HepG2 (cell line): ENCODE results near the gene ZBED3.
"Not testable (repeated sequence)": the region's sequence is repeated elsewhere in the genome, so short reads cannot be mapped to it uniquely, and the experiment has no call there.

Experiments
- EP300 ChIP-seq, 3 experiments: sonication (generic) in 1 of 3; formaldehyde crosslinking in 1 of 3; IDR thresholded peaks; 2 replicates each; pipeline versions ENCODE4 v1.5.1 to v1.6.1; 2011 to 2020; ENCODE audit warnings: low read depth in 2 of 3, low read length in 2 of 3, borderline replicate concordance in 1 of 3, improper control_type of control experiment in 1 of 3, mild to moderate bottlenecking in 1 of 3, missing genetic modification reagents in 1 of 3, moderate library complexity in 1 of 3
- HNRNPL ChIP-seq: fragments of 200-400 bp; formaldehyde crosslinking; IDR thresholded peaks from 2 replicates; pipeline ENCODE4 v1.6.1; 2017; ENCODE audit warnings: mild to moderate bottlenecking, low read depth, low read length
- REPIN1 ChIP-seq: sonication (generic); formaldehyde crosslinking; IDR thresholded peaks from 2 replicates; pipeline ENCODE4 v1.8.0; 2022; ENCODE audit warnings: missing genetic modification reagents, low read depth, mild to moderate bottlenecking, borderline replicate concordance
- ZNF451 ChIP-seq: sonication (generic); formaldehyde crosslinking; IDR thresholded peaks from 2 replicates; pipeline ENCODE4 v1.5.0; 2020; ENCODE audit warnings: mild to moderate bottlenecking, missing genetic modification reagents
- TF ChIP-seq, protein P1 (sequence below): sonication (generic); formaldehyde crosslinking; IDR thresholded peaks from 2 replicates; pipeline ENCODE4 v1.4.0; 2020; ENCODE audit warnings: missing genetic modification reagents, mild to moderate bottlenecking, borderline replicate concordance

DNA sequence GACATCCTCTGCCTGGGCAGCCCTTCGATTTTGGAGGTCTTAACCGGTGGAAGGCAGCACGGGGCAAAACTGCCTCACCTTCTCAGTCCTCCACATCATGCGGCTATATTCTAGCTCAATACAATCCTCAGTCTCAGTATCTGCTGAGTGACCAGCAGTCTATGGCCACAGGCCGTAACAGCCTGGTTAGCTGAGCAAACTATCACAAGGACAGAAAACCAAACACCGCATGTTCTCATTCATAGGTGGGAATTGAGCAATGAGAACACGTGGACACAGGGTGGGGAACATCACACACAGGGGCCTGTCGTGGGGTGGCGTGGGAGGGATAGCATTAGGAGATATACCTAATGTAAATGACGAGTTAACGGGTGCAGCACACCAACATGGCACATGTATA, 6.6 kb downstream of the ZBED3 start:
- TF ChIP-seq, protein P1, sequence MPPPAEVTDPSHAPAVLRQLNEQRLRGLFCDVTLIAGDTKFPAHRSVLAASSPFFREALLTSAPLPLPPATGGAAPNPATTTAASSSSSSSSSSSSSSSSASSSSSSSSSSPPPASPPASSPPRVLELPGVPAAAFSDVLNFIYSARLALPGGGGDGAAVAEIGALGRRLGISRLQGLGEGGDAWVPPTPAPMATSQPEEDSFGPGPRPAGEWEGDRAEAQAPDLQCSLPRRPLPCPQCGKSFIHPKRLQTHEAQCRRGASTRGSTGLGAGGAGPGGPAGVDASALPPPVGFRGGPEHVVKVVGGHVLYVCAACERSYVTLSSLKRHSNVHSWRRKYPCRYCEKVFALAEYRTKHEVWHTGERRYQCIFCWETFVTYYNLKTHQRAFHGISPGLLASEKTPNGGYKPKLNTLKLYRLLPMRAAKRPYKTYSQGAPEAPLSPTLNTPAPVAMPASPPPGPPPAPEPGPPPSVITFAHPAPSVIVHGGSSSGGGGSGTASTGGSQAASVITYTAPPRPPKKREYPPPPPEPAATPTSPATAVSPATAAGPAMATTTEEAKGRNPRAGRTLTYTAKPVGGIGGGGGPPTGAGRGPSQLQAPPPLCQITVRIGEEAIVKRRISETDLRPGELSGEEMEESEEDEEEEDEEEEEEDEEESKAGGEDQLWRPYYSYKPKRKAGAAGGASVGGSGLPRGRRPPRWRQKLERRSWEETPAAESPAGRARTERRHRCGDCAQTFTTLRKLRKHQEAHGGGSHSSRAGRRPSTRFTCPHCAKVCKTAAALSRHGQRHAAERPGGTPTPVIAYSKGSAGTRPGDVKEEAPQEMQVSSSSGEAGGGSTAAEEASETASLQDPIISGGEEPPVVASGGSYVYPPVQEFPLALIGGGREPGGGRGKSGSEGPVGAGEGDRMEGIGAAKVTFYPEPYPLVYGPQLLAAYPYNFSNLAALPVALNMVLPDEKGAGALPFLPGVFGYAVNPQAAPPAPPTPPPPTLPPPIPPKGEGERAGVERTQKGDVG, result not testable (repeated sequence)
- not testable (repeated sequence) for TF ChIP-seq REPIN1 (CRISPR knock-in tag); ZNF451 (CRISPR knock-in tag); HNRNPL; EP300 (IDR thresholded peaks at IDR 0.05; ENCODE audit: low read depth in 2 of 2, low read length in 2 of 2); EP300 (CRISPR knock-in tag; IDR thresholded peaks at IDR 0.05; ENCODE audit: borderline replicate concordance)
